OCI-LY7 (cell line): ENCODE data around the gene PARD3.

ENCODE experiments used
- CTCF ChIP-seq: fragments of 200-600 bp; sonication (generic); conservative IDR thresholded peaks from 2 replicates; pipeline ENCODE4 v1.5.1; 2014; ENCODE audit warnings: mild to moderate bottlenecking, antibody characterized with exemption, low read length, moderate library complexity, mixed read lengths
- EZH2phosphoT487 ChIP-seq: fragments of 200-600 bp; sonication (generic); IDR thresholded peaks from 2 replicates; pipeline ENCODE4 v1.6.1; 2018; ENCODE audit warnings: low read depth, borderline replicate concordance, mild to moderate bottlenecking, mixed run types, antibody characterized with exemption, low read length, moderate library complexity, mixed read lengths

GRCh38 chr10:34154383-34154900 is 660.7 kb downstream of the PARD3 start:
- TF ChIP-seq CTCF (no peak), EZH2phosphoT487 (no peak)
